NCI-H82 (cell line): ENCODE results near the gene SPRR5.

Source experiments
- DNase-seq: peaks from one replicate; lab custom pipeline; 2025; lab: John Stamatoyannopoulos, UW

The SPRR5 gene

DNA sequence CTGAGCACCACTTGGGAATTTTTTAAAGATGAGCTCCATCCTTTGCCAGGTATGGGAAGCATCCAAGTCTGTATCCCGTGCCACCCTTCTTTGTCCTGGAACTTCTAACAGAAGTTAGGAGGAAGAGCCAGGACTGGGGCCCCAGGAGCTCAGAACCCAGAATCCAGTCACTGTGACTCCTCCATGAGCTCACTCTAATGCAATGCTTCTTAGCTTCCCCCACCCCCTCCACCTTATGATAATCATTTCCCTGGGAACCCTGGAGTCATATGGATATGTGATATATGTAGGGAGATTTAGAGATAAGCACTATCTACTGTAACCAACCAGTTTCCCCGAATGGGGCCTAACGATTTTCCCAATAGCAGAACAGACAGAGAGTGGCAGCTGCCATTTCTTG lies 758 bp upstream of the SPRR5 start:
- DNase-seq: no peak

DNA sequence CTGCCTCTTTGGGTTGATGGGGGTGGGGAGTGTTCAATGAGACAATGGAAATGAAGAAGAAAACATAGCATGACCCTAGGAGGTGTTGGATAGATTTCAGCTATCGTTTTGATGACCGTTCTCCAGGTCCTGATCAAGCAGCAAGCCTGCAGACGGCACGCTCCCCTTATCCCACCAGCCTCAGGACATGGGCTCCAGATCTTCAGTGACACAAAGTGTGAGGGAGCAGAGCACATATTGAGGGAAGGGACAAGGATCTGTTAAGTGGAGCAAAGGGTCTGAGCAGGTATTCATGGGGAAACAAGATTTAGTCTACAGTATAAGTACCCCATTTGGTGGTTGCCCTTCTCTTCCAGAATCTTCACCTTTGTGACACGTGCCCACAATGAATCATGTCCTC lies 4.7 kb downstream of the SPRR5 start:
- DNase-seq: no peak

DNA sequence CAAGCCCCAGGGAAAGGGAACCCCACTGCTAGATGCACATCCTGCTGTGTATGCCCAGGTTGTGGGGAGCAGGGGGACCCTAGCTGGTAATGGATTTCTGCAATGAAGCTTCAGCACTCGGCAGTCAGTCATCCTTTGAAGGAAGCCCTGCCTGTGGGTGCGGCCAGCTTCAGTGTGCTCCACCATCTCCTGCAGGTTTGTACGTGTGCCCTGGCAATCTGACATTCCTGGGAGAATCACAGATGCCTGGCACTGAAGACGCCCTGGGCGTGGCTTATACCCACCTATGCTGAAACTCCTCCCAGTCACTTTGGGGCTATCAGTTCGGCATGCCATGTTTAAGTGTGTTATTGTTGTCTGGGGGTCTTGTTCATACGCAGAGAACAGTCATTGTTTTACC lies 6.8 kb downstream of the SPRR5 start:
- no peak for DNase-seq

DNA sequence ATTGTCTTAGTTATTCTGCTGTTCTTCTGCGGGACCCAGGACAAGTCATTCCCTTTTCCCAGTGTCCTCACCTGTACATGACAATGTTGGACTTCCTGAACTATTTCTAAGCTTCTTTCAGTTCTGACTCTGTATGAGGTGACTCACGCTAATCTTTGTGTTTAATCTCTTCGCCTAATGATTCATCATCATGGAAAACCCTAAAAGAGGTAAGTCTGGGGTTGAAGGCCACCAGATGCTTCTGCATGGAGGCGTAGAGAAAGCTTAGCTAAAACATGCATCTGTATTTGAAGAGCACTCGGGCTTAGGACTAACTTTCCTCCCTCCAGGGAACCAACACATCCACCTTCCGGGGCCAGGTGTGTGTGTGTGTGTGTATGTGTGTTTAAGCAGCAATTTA lies 7.4 kb downstream of the SPRR5 start:
- no peak for DNase-seq

DNA sequence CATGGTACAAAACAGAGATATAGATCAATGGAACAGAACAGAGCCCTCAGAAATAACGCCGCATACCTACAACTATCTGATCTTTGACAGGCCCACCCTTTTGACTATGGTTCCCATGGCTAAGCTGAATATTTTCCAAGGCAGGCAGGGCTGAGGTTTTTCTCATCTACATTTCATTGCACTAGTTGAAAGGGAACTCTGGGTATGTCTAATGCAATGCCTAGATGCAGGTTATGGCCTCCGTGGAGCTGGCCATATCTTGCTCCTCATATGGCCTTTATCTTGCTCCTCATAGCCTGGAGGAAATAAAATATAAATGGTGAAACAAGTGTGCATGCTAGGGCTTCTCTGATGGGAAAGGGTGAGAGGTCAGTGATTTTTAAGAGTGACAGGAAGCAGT lies 10.6 kb downstream of the SPRR5 start:
- no peak for DNase-seq

DNA sequence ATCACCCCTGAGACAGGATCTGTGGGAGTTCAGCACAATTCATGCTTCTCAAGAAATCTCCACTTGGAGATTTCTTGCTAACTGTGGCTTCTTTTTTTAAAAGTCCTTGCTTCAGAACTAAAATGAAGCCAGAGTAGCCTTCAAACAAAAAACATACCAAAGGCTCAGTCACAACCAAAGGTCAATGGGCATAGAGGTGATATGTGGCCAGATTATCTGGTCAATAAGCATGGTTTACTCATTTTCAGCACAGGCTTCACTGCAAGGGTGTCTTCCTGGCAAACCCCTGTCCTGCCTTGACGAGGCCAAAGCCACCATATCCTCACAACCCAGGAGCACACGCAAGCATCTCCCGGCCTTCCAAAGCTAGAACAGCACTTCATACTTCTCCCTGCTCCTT lies 12.3 kb downstream of the SPRR5 start:
- no peak for DNase-seq

DNA sequence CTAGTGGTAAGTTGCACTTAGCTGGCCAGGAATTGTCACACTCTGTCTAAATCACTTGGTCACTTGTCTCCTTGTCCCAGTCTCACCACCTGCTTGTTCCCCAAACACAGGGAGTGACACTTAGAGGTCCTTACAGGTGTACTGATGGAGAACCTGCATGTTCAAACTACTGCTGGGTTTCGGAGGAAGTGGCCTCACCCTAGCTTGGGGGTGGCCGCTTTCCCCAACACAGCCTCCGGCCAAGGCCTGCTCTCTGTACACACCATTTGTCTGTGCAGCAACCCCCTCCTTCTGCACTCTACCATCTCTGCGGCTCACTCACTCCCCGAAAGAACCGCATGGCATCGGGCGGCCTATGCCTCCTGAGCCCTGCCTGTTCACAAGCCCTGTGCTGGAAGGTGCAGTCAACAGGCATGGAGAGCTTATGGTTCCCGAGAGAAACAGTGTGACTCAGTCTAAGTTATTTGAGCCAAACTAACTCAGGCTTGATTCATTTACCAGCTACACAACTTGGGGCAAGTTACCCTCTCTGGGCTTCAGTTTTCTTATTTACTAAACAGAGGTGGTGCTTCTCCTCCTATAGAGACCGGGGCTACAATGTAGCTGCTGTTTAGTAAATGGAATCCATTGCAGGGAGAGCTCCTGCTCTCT lies 12.9 kb downstream of the SPRR5 start:
- no peak for DNase-seq

DNA sequence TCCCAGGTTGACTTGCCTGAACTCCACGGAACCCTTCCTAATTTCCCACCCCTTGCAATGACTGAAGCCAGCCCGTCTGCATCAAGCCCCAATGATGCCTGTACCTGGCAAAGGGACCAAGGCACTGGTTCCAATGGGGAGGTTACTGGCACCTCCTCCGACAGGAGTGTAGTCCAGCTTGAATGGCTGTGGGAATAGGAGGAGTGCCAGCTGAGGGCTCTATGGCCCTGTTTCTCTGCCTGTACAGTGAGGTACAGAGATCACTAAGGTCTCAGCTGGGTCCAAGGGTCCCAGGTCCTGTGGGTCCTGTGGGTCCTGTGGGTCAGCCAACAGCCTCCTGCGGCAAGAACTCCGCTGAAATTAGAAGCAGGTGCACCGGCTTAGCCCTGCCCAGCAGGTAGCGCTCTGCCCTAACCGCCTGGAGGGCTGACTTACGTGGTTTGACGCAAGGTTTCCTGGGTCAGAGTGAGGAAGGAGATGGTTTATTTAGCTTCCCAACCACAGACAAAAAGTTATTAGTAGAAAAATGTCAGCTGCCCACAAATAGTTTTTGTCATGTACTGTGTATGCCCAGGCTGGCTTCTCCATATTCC lies 13.5 kb downstream of the SPRR5 start:
- no peak for DNase-seq

DNA sequence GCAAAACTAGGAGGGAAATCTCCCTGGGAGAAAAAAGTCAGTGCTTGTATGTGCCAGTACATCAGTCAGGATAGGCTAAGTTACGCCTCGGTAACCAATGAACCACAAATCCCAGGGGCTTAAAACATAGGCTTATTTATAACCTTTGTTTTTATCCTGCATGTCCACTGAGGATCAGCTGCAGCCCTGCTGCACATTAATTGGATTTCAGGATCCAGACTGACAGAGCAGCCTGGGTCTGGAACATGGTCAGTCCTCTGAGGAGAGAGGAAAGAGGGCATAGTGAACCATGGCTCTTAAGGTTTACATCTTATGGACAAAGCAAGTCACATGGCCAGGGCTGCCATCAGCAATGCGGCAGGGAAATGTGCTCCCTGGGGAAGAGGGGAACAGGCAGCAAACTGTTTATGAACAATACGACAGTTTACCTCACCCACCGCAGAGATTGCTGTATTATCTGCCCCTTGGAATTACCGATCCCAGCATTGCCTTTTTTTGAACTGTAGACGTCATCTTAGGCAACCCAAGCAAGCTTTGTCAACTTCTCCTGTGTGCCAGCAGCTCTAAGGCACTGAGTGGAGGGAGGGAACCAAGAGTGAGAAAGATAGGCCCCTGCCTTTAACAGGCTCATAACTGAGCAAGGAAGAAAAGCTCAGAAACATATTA lies 14.4 kb downstream of the SPRR5 start:
- DNase-seq: peak; percentile 70

DNA sequence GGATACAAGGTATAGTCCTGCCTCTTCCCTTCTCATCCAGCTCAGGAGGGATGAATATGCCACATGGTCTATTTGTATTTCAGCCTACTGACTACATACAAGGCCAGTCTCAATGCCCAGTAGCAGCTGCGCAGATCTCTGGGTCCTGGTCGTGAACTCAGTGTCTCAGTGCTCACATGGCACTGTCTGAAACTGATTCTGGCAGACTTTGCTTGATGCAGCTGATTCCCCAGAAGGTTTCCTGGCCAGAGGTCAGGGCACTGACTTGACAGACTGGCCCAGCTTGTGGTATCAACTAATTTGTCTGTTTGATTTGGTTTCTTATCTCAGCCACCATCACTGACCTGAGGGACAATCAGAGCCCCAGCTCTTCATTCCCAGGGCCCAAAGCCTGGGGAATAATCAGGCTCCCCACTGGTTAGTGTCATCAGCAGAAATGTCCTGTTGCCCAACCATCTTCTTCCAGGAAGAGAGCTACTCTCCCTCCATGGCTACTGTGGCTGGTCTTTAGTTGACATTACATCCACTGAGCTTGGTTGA lies 15.9 kb downstream of the SPRR5 start:
- no peak for DNase-seq

DNA sequence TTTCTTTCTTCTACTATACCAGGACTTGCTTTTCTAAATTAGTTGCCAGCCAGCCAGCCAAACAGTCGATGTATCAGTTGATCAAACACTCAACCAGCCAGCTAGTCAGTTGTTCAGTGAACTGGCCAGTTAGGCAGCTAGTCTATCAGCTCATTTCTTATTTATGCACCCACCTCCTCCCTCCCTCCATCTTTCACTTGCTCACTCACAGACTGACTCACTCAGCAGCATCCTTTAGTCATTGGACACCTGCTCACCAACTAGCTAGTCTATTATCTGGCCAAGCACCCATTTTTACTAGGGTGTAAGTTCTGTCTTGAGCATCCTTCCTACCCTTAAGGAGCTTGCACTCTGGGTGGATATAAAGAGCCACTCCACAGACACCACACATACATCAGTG lies 17.5 kb downstream of the SPRR5 start:
- DNase-seq: no peak

DNA sequence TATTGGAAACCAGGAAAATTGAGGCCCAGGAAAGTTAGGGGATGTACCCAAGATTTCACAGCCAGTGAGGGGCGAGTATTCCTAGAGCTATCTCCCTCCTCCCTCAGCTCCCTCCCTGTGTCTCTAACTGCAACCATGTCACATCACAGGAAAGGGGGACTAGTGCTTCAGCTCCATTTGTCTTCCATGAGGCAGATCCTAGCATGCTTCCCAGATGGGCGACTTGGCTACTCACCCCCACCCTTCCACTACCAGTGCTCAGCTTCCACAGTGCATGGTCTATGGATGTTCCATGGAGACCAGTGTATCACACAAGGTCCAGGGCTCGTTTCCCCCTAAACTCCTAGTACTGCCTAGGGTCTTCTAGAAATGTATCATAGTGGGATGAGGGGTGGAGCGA lies 18.8 kb downstream of the SPRR5 start:
- DNase-seq: no peak

DNA sequence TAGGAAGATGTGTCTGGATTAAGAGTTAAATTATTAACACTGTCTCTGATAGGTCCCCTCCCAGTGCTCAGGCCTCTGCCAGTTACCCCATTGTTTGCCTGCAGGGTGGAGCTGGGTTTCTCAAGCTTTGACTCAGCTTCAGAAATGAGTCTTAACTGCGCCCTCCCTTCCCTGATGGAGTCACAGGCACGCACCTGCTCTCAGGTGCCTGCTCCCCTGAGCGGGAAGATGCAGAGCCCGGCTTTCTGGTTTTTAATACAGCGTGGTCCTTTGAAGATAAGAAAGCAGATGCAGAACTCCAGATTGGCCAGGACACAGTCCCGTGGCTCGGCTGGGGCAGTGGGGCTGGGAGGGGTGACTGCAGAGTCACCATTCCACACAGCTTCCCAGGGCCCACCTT lies 20.2 kb downstream of the SPRR5 start:
- DNase-seq: no peak

DNA sequence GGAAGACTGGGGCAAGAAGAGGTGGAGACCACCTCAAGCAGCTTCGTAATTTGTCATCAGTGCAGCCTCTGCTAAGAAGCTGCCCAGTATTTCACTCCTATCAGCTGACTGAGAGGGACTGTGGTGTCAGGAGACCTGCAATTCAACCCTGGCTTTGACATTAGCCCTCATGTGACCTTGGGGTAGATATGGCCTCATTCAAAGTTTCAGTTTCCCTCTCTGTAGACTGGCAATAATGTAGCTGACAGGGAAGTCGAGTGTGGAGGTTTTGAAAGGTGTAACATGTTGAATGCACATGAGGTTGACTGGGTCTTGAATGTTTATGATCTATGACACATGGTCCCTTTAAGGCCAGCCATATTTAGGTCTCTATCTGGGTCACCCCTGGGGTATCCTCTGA lies 21.2 kb downstream of the SPRR5 start:
- no peak for DNase-seq

DNA sequence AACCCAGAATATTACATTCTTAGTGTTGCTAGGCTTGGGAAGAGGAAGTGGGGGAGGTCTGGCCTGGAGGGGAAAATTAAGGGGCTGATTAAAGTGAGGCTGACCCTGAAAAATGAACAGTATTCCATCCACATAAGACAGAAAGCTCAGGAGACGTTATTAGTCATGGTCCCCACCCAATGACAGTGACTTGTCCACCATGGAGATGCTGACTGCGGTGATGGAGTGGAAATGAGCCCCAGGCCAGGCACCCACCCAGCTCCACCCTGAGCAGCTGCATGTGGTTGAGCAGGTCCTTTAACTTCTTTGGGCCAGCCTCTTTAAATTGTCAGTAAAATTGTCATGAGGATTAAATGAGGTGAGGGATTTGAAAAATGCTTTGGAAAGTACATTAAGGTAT lies 22.0 kb downstream of the SPRR5 start:
- no peak for DNase-seq

DNA sequence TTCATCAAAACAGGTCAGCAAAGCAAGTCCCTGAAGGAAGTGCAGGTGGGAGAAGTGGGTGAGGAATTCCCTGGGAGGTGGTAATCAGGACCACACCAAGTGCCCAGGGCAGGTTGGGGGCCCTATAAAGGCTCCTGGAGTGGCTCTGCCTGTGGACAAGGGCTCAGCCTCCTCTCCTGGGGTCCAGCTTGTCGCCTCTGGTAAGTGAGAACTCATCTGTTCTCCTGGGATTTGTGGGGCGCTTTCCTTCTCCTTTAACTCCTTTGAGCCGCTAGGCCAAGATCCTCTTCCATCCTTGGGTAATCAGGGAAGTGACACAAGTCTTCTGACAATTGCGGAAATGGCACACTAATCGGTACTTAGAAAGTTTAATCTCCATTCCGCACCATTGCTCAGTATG lies 23.5 kb downstream of the SPRR5 start, which contains the start of gene SPRR4:
Gene SPRR4 (plus strand): TSS at position 154 of the 400 bp plus-strand sequence. CDS start 1,243 bp downstream, outside the sequence.
- no peak for DNase-seq

DNA sequence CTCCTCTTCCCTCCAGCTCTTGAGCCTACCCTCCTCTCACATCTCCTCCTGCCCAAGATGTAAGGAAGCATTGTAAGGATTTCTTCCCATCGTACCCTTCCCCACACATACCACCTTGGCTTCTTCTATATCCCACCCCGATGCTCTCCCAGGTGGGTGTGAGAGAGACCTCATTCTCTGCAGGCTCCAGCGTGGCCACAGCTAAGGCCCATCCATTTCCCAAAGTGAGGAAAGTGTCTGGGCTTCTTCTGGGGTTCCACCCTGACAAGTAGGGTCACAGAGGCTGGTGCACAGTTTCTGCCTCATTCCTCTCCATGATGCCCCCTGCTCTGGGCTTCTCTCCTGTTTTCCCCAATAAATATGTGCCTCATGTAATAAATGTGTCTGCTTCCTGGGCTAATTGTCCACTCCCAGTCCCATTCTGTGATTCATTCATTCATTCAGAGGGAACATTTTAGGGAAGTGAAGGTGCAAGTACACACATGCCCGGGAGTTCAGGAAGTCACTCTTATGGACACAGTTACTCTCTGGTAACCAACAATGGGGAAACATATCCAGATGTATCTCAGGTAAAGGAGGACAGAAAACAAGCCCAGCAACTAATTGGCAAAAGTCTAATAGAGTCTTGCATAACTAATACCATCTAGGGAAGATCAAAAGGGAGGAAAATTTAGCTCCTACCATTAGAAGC lies 25.3 kb downstream of the SPRR5 start:
- DNase-seq: no peak

DNA sequence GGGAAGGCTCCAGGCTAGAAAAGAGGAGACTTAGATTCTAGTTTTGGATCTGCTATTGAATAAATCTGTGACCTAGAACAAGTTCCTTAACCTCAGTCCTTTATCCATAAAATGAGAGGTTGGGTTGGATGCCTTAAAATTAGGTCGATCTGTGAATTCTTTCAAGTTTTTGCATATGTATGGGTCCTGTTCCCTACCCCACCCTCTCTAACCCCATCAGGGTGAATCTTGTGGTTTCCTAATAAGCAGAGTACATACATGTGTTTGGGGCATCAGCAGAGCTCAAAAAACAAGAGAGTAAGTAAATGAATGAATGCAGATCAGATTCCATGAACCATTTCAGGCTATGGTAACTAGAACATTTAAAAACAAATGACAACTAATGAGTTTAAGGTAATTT lies 29.7 kb downstream of the SPRR5 start:
- DNase-seq: no peak

DNA sequence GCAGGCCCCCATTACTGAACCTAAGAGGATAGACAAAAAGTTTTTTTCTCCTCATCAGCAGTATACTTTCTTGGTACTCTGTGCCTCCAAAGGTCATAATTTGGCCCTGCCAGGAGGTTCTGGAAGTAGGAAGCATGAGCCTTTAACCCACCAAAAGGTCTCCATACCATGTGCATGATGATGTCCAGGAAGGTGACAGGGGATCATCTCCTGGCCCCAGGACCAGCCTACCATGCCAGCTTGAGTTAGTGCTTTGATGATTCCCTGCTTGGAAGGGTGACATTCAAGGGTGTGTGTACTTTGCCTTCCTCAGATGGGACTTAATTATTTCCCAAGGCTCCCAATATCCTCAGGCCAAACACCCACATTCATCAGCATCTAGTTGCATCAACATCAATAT lies 30.6 kb downstream of the SPRR5 start:
- no peak for DNase-seq

DNA sequence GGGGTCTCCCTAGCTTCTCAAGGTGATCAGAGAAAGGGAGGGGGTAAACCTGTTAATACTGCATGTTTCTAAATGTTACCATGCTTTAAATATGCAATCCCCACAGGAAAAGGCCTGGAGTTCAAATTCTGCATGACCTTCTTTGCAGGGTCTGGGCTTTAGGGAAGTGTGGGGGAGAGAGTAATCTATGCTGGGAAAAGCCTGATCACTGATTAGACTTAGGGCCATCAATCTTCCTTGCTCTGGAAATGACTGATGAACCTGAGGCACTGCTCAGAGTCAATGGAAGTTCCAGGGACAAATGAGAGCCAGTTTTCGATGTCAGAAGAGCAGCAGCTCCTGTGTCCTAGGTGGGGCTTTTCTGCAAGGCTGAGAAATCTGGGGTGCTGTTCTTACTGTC lies 33.7 kb downstream of the SPRR5 start:
- no peak for DNase-seq

DNA sequence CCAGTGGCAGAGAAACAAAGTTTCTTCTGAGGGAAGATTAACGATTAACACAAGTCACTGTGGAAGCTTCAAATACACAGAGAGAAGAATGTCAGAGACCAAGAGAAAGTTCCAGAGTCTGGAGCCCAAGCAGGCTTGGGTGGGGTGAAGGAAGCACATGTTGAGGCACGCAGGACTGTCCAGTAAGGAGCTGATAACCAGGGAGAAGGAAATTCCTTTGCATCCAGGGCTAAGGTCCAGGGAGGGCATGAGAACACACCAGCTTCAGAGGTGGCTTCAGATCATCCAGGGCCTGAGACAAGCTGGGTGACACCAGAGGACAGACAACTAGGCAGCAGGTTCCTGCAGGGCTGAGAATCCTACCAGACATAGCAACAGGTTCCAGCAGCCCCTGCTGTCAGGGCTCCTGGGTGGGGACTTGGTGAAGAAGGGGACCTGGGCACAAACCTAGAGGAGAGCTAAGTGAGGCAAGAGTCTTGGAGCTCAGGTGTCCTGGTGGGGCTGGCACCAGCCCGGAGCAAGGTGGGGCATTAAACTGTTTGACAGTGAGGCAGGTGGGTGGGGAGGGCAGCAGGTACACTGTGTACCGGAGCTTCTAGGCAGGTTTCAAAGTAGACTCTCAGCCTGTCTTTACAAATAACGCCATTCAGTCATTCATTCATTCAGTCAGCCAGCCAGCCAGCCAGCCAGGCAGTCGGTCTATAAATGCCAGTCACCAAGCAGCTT lies 34.3 kb downstream of the SPRR5 start:
- DNase-seq: no peak

DNA sequence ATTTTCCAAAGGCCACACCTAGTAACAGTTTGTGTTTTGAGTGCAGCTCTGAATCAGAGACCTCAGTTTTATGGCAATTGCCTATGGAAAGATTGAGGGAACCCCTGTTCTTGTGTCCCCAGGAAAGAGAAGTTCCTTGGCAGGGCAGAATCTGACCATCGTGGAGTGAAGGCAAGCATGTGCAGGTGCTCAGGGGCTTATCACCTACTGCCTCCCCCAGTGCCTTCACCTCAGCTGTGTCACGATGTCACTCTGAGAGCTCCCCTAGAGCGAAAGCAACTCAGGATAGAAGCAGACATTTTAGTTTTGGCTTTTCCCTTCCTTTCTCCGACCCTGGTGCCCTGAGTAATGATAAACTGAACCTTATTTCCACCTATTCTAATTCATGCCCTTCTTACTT lies 35.1 kb downstream of the SPRR5 start:
- peak; percentile 42 for DNase-seq
